GM23248 (cell line): ENCODE results near the gene CDH4.

Source experiments
- EZH2 ChIP-seq: fragments of 200-600 bp; sonication (generic); IDR thresholded peaks from 2 replicates; pipeline ENCODE4 v1.6.1; 2018; ENCODE audit warnings: antibody characterized with exemption, mild to moderate bottlenecking; ENCODE audit not compliant: insufficient read depth, poor library complexity, severe bottlenecking
- EZH2phosphoT487 ChIP-seq: fragments of 200-600 bp; sonication (generic); IDR thresholded peaks from 2 replicates; pipeline ENCODE4 v1.6.1; 2018; ENCODE audit warnings: antibody characterized with exemption, moderate library complexity, mild to moderate bottlenecking, low read depth; ENCODE audit not compliant: insufficient read depth

GRCh38 chr20:61731363-61732181 lies 479.5 kb downstream of the CDH4 start:
- TF ChIP-seq EZH2 (no peak), EZH2phosphoT487 (no peak)
